ENCODE data around the gene PHGDH.
A peak's percentile ranks its signal among the peaks of the same experiment; 100 is the strongest.
"Not testable (repeated sequence)": the region's sequence is repeated elsewhere in the genome, so short reads cannot be mapped to it uniquely, and the experiment has no call there.

The PHGDH gene

GRCh38 chr1:119711804-119712341 lies at the start of gene PHGDH:
Gene PHGDH, plus strand, starts transcription at chr1:119711934. Its CDS starts 89 bp downstream, at chr1:119712023.
- DNase-seq = peak; percentile 87

GRCh38 chr1:119662034-119662437 lies 49.7 kb upstream of the PHGDH start:
- DNase-seq = no peak

- DNase-seq = no peak
These were observed 47.7 kb upstream of the PHGDH start for GRCh38 chr1:119664067-119664466.

- DNase-seq = no peak
These were observed 44.6 kb upstream of the PHGDH start for GRCh38 chr1:119667173-119667572.

- no peak for DNase-seq
These were observed 40.8 kb upstream of the PHGDH start for GRCh38 chr1:119670898-119671297.

- no peak for DNase-seq
These were observed 38.4 kb upstream of the PHGDH start for GRCh38 chr1:119673171-119673940.

- DNase-seq = no peak
These were observed 37.6 kb upstream of the PHGDH start for GRCh38 chr1:119674111-119674526.

GRCh38 chr1:119674835-119675289 lies 36.9 kb upstream of the PHGDH start:
- no peak for DNase-seq

GRCh38 chr1:119675349-119676345 lies 36.1 kb upstream of the PHGDH start:
- DNase-seq = peak; percentile 69

GRCh38 chr1:119676571-119677206 lies 35.0 kb upstream of the PHGDH start:
- DNase-seq = no peak

GRCh38 chr1:119679223-119679622 lies 32.5 kb upstream of the PHGDH start:
- DNase-seq = no peak

- no peak for DNase-seq
These were observed 31.5 kb upstream of the PHGDH start for GRCh38 chr1:119680193-119680592.

- DNase-seq = no peak
These were observed 31.0 kb upstream of the PHGDH start for GRCh38 chr1:119680723-119681122.

GRCh38 chr1:119681560-119681959 lies 30.2 kb upstream of the PHGDH start:
- DNase-seq = no peak

GRCh38 chr1:119682141-119682540 lies 29.6 kb upstream of the PHGDH start:
- no peak for DNase-seq

GRCh38 chr1:119683893-119684292 lies 27.8 kb upstream of the PHGDH start:
- no peak for DNase-seq

- DNase-seq = no peak
These were observed 25.1 kb upstream of the PHGDH start for GRCh38 chr1:119686661-119687060.

- no peak for DNase-seq
These were observed 24.2 kb upstream of the PHGDH start for GRCh38 chr1:119687434-119688079.

- DNase-seq = no peak
These were observed 22.9 kb upstream of the PHGDH start for GRCh38 chr1:119688810-119689209.

- DNase-seq = no peak
These were observed 22.2 kb upstream of the PHGDH start for GRCh38 chr1:119689511-119689910.

- DNase-seq = not testable (repeated sequence)
These were observed 14.9 kb upstream of the PHGDH start for GRCh38 chr1:119696863-119697262.

- no peak for DNase-seq
These were observed 14.1 kb upstream of the PHGDH start for GRCh38 chr1:119697598-119697997.
